Amygdala (tissue), 56 donors: ENCODE measurements around the gene FBXO44.
A peak's percentile ranks its signal among the peaks of the same experiment; 100 is the strongest.

Source experiments
- DNase-seq, 56 donors: peaks; one replicate each; lab custom pipeline; 2025; lab: John Stamatoyannopoulos, UW

Gene FBXO44

DNA sequence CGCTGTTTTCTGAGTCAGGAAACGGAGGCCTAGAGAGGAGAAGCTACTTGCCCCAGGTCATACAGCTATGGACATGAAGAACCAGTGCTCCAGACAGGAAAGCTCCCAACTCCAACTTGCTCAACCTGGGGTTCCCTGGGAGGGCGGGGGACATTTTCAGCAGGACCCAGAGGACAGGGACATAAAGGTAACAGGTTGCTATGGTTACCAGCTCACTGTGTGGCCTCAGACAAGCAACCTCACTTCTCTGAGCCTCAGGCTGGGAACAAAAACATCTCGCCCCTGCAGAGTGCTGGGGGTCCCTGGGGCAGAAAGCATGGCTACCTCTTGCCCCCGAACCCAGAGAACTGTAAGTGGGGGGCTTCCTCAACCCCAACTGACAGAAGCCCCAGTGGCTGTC lies 16.6 kb upstream of the FBXO44 start:
- no peak for DNase-seq

DNA sequence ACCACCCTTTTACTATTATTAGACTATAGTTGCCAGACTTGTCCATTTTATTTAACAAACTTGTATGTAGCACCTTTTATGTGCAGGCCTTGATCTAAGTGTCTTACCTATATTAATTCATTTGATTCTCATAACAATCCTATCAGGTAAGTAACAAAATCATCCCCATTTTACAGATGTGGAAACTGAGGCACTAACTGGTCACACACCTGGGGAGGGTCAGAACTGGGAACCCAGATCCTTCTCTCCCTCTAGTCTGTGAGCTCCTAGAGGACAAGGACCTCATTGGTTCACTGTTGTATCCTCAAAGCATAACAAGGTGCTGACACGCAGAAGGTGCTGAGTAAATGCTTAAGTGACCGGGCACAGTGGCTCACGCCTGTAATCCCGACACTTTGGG lies 15.3 kb upstream of the FBXO44 start:
- DNase-seq: no peak

DNA sequence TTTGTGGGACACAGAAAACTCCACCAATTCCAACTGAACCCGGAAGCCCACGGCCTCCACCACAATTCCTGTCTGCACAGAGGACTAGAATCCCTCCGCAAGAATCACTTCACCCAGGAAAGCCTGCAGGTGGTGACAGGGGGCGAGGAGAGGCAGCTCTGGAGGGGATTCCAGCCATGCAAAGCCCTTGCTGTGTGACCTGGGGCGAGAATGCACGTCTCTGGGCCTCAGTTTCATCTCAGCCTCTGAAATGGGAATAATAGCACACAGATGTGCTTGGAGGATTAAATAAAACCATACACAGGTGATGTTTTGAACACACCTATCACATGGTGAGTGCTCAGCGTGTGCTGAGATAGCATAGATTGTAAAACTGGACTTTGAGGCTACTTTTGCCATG lies 14.6 kb upstream of the FBXO44 start:
- DNase-seq: no peak

DNA sequence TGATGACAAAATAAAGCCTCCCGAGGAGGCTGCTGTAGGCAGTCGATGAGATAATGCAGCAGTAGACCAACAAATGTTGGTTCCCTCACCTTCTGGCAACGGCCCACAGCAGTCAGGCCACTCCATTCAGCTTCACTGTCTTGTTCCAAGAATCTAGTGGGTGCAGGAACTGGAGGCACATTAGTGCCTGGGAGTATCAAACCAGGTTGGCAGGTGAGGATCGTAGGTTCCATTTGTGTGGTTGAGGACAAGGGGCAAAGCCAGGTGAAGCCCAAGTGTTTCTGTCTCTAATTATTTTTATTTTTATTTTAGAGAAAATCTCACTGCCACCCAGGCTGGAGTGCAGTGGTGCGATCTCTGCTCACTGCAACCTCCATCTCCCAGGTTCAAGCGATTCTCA lies 13.7 kb upstream of the FBXO44 start:
- DNase-seq: no peak

GRCh38 chr1:11641776-11642305 lies 12.8 kb upstream of the FBXO44 start:
- no peak for DNase-seq

GRCh38 chr1:11642418-11643017 lies 12.2 kb upstream of the FBXO44 start:
- peak in 33 of 56 donors; percentile 13 to 91 (median 46) for DNase-seq

DNA sequence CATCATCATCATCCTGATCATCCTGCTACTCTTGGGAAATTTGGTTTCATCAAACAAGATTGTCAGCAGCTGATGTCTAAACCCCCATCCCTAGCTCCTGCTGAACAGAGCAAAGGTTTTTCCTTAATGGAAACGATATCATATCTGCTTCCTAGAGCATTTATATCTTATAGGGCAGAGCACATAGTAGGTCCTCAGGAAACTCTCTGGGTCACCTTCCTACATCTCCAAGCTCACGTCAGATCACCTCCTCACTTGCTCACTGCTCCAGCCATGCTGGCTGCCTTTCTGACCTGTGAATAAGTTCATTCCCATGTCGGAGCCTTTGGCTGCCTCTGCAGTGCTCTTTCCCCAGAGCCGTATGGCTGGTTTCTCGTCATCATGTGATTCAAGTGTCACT lies 10.9 kb upstream of the FBXO44 start:
- no peak for DNase-seq

GRCh38 chr1:11645270-11645669 lies 9.4 kb upstream of the FBXO44 start:
- no peak for DNase-seq

DNA sequence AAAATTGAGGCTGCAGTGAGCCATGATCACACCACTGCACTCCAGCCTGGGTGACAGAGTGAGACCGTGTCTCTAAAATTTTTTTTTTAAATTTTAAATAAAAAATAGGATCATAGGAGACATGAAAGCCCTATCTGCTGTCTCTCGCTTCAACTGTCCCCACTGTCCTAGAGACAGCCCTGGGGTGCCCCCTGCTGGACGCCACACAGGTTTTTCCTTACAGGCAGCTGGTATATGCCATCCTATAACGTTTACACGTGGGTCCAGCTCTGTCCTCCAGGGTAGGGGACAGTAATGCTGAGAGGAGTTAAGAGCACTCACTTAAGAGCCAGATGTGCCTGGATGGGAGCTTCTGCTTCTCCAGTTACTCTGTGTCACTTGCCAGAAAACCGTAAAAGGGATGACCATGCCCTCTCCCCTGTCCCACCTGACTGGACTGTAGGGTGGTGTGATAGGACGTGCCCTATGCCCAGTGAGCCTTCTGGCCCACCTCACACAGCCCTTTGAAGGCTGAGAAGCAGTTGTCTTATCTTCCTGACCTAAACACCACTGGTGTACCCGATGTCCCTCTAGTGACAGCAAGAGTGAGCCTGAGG lies 8.9 kb upstream of the FBXO44 start:
- DNase-seq: peak in 51 of 56 donors; percentile 18 to 94 (median 66)

DNA sequence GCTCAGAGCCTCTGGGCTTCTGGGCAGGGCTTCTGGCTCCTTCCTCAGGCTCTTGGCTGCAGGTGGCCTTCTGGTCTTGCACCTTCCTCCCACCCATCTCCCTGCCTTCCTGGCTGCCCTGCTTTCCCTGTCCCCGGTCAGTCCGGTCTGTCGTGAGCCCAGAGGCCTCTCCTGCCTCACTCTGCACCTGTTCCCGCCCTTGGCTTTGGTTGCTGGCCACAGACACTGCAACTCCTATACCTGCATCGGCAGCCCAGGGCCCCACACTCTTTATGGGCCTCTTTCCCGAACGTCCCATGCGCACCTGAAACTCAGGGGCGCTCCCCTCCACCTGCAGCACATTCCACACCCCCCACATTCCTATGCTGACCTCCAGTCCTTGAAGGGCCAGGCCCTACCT lies 8.4 kb upstream of the FBXO44 start:
- DNase-seq: no peak

DNA sequence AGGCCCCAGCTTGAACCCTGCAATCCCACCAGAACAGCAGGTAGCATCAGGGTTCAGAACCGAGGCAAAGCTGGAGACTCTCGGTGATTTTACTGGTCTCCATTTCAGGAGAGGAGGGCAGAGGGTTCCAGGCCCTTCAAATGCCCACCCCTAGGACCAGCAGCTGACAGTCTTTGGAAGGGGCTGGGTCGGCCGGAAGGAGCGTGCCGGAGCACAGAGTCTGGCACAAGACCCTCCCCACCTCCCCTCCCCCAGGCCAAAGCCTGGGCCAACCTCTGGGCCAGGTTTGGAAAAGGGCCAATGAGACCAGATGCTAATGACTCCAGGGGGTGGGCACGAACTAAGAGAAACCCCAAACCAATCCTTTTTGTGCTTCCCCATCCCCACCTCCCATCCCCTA lies 7.3 kb upstream of the FBXO44 start:
- peak in 1 of 56 donors; percentile 38 for DNase-seq

GRCh38 chr1:11648039-11648438 lies 6.6 kb upstream of the FBXO44 start:
- peak in 55 of 56 donors; percentile 44 to 97 (median 89) for DNase-seq

DNA sequence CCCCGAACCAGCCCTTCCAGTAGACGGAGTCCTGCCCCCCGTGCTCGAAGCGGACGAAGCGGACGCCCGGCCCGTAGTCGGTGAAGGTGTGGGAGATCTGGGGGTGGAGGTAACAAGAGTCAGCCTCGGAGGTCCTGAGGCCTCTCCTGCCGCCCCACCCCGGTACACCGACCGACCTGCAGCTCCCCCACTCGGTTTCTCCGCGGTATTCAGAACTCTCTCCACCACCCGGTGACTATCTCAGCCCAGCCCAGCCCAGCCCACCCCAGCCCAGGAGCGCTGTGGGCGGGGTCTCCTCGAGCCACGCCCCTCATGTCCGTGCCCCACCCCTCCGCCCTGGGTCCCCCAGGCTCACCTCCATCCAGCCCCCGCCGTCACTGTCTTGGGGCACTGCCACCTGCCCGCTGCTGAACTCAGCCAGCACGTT lies 5.9 kb upstream of the FBXO44 start:
- peak in 10 of 56 donors; percentile 18 to 56 (median 38) for DNase-seq

GRCh38 chr1:11649237-11649623 lies 5.4 kb upstream of the FBXO44 start:
- no peak for DNase-seq

GRCh38 chr1:11649624-11650330 lies 4.9 kb upstream of the FBXO44 start:
- peak in 1 of 56 donors; percentile 59 for DNase-seq

GRCh38 chr1:11650331-11650991 lies 4.2 kb upstream of the FBXO44 start:
- peak in 48 of 56 donors; percentile 18 to 80 (median 54) for DNase-seq

DNA sequence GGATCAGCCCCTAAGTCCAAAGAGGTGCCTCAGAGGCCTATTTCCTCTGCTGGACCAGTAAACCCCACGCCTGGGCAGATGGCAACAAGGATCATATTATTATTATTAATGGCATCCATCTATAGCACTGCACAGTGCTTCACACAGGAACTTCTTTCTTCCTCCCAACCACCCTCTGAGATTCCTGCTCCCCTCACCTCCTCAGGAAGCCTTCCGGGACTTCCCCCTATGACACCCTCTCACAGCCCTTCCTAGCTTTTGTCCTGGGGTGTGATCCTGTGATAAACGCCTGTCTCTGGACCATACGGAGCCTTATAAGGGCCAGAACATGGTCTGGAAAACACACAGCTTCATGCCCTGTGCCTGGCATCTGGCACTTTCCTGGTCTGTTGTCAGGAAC lies 3.7 kb upstream of the FBXO44 start:
- no peak for DNase-seq

- DNase-seq: no peak
These were observed 2.4 kb upstream of the FBXO44 start for GRCh38 chr1:11652203-11652780.

DNA sequence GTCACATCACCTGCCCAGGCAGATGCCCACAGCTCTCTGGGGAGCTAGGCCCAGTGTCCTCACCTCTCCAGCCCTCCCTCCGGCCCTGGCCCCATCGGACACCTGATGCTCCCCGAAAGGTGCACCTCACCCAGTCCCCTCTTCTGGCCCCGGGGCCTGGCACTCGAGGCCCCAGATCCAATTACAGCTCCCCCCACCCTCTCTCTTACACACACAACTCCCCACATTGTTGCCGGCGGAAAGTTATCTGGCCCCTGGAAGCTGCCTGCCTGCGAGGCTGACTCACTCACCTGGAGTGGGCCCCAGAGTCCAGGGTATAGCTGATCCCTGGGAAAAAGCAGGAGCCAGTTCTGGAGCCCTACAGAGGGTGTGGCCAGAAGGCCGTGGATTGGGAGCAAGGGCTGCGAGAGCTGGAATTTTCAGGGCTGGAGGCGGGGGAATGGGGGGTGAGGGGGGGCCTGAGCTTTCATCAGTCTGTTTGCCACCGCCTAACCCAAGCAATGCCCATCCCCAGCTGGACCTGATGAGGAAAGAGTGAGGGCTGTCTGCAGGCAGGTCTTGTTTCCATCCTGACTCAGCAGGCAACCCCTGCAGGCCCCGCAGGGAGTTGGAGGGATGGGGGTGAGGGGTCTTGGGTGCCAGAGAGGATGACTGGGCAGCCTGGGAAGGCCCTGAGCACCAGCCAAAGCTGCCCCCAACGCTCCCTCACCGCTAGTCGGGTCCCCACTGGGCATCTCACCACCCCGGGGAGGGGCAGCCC lies 1.4 kb upstream of the FBXO44 start:
- peak in 1 of 56 donors; percentile 34 for DNase-seq

DNA sequence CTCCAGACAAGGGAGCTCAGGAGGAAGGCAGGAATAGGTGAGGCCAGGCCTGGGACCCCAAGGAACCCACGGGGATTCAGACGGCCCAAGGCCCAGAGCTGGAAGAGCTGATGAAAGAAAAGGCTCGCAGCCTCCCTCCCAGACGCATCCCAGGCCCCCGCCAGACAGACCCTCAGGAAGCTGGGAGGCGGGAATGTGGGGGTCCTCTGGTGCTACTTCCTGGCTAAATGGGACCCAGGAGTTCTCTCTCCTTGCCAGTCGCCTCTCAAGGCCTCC lies 878 bp upstream of the FBXO44 start:
- no peak for DNase-seq
